WTC11 (cell line): Measurements from ENCODE around the gene DGKQ.

Experiments used
- CTCF ChIP-seq: fragments of 200-600 bp; IDR thresholded peaks from 2 replicates; pipeline ENCODE4 v1.8.0; 2022; ENCODE audit warnings: antibody characterized with exemption
- FOXP4 ChIP-seq: sonication (generic); formaldehyde crosslinking; IDR thresholded peaks from 2 replicates; pipeline ENCODE4 v1.8.0; 2022; ENCODE audit warnings: mild to moderate bottlenecking, missing genetic modification reagents
- GABPB1 ChIP-seq: sonication (generic); formaldehyde crosslinking; IDR thresholded peaks from 2 replicates; pipeline ENCODE4 v1.8.1; 2023; ENCODE audit warnings: mild to moderate bottlenecking, missing genetic modification reagents
- MAX ChIP-seq: sonication (generic); formaldehyde crosslinking; IDR thresholded peaks from 2 replicates; pipeline ENCODE4 v1.8.0; 2022; ENCODE audit warnings: mild to moderate bottlenecking, missing genetic modification reagents
- NR2C2 ChIP-seq: sonication (generic); formaldehyde crosslinking; IDR thresholded peaks from 2 replicates; pipeline ENCODE4 v1.8.0; 2022; ENCODE audit warnings: mild to moderate bottlenecking, missing genetic modification reagents
- TCF7 ChIP-seq: sonication (generic); formaldehyde crosslinking; IDR thresholded peaks from 2 replicates; pipeline ENCODE4 v1.8.0; 2022; ENCODE audit warnings: mild to moderate bottlenecking, low read depth, missing genetic modification reagents, moderate library complexity
- ZNF121 ChIP-seq: sonication (generic); formaldehyde crosslinking; IDR thresholded peaks from 2 replicates; pipeline ENCODE4 v1.8.0; 2023; ENCODE audit warnings: missing genetic modification reagents

GRCh38 chr4:973431-974397 lies at the start of gene DGKQ:
- TF ChIP-seq TCF7 (CRISPR knock-in tag), result no peak
- no peak for TF ChIP-seq CTCF
- TF ChIP-seq ZNF121, result no peak
- no peak for TF ChIP-seq FOXP4 (CRISPR knock-in tag)
- TF ChIP-seq NR2C2 (CRISPR knock-in tag), result no peak
- TF ChIP-seq MAX (CRISPR knock-in tag), result no peak
- no peak for TF ChIP-seq GABPB1
